ENCODE results near the gene PRKCZ. TPM values are rescaled to one million over a fixed set of nuclear protein-coding genes. Genes with fewer than 3 reads are reported as not detected.
A peak's percentile ranks its signal among the peaks of the same experiment; 100 is the strongest.

Gene PRKCZ
- total and polyA plus RNA-seq, 9 of the 15 experiments (the other 6 are each of a cell fraction or from before 2014, with no cell fraction given): 0.07 to 3.1 (median 1.3) TPM

DNA sequence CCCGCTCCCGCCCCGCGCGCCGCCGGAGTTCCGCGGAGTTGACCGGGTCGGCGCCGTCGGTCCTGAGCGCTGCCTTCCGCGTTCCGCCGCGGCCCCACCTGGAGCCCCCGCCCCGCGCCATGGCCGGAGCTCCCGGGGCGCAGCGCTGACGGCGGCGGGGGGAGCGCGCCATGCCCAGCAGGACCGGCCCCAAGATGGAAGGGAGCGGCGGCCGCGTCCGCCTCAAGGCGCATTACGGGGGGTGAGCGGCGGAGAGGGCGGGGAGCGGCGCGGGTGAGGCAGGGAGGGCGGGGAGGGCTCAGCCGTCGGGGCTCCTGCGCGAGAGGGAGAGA lies 216 bp downstream of the PRKCZ start:
- intact Hi-C loops (cut with micrococcal nuclease): no loop called here
- Histone ChIP-seq H3K27ac (ENCODE audit: extremely low read depth, low read depth, low read length) (no peak overlapping the region), H3K9me3 (replicated peaks; ENCODE audit: control insufficient read depth, insufficient read depth, low read depth, low read length) (no peaks in the 10 kb centered on the region), H3K4me3 (peak overlapping the region; percentile 19; the same call in 1 of the 2 replicates), H3K79me2 (ENCODE audit: control insufficient read depth, insufficient read depth, low read length) (no peaks in the 10 kb centered on the region), H3K9ac (ENCODE audit: insufficient read depth in 1 of 2, low read depth in 2 of 2, low read length in 2 of 2) (no peak overlapping the region), H3K36me3 (ENCODE audit: control insufficient read depth, insufficient read depth, low read length) (no peaks in the 10 kb centered on the region), H2AFZ (ENCODE audit: low read depth, low read length) (no peak overlapping the region), H3K4me1 (replicated peaks in 1 of 2; ENCODE audit: control insufficient read depth in 2 of 2, insufficient read depth in 2 of 2, low read length in 2 of 2) (peaks cover 0 to 62% of the 10 kb centered on the region in 2 experiments; a peak in 2 of 5 replicates), H3K9me1 (ENCODE audit: control insufficient read depth, insufficient read depth, low read length) (peaks cover 3% of the 10 kb centered on the region), H4K20me1 (replicated peaks; ENCODE audit: control insufficient read depth, insufficient read depth, low read length) (peaks cover 15% of the 10 kb centered on the region), H3K27me3 (ENCODE audit: control insufficient read depth in 2 of 2, insufficient read depth in 2 of 2, low read length in 2 of 2) (peaks cover 4 to 55% of the 10 kb centered on the region in 2 experiments; a peak in 3 of 5 replicates), H3K4me2 (ENCODE audit: insufficient read depth, low read length) (no peak overlapping the region)
- ATAC-seq (no peak), DNase-seq (ENCODE audit: extremely low read depth in 1 of 4, low spot score in 3 of 4) (no peak), FAIRE-seq (no peak)
- BruUV-seq (replicated peaks): no TSS peak
- ChIA-PET CTCF (ENCODE audit: low intra/inter-chr PET ratio) (no interaction called here), POLR2A (no interaction called here)
- in situ Hi-C loops (cut with MboI): no loop called here
- TF ChIP-seq, protein P1, sequence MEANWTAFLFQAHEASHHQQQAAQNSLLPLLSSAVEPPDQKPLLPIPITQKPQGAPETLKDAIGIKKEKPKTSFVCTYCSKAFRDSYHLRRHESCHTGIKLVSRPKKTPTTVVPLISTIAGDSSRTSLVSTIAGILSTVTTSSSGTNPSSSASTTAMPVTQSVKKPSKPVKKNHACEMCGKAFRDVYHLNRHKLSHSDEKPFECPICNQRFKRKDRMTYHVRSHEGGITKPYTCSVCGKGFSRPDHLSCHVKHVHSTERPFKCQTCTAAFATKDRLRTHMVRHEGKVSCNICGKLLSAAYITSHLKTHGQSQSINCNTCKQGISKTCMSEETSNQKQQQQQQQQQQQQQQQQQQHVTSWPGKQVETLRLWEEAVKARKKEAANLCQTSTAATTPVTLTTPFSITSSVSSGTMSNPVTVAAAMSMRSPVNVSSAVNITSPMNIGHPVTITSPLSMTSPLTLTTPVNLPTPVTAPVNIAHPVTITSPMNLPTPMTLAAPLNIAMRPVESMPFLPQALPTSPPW (CRISPR knock-in tag; IDR thresholded peaks at IDR 0.05): peak; percentile 23; the same call in 1 of the 2 replicates
- no peak for TF ChIP-seq POLR3A (IDR thresholded peaks at IDR 0.05; ENCODE audit: borderline replicate concordance, extremely low read depth, insufficient read depth, insufficient read length)
- 71% methylated on average over 20 of the region's 51 CpGs for WGBS (ENCODE audit: insufficient coverage, low coverage, missing lambda C conversion rate)
